Measurements from ENCODE around the gene CYP19A1.
"Not testable (repeated sequence)": the region's sequence is repeated elsewhere in the genome, so short reads cannot be mapped to it uniquely, and the experiment has no call there.

Gene CYP19A1

DNA sequence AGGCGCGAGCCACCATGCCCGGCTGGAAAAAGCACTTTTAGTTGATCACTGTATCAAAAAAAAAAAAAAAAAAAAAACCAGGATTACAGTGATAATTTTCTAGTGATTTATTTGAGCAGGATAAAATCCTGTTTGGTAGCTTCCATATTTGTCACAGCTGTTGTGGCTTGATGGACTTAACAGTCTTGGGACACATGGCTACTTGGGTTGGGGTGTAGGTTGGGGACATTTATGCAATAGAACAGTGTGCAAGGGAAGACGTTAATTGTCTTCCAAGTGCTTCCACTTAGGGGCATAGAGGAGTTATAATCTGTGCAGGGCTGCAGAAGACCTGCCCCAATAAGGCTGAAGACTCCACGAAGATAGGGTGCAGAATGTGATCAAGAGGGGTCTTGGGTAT, 136.8 kb downstream of the CYP19A1 start:
- no peak for DNase-seq

DNA sequence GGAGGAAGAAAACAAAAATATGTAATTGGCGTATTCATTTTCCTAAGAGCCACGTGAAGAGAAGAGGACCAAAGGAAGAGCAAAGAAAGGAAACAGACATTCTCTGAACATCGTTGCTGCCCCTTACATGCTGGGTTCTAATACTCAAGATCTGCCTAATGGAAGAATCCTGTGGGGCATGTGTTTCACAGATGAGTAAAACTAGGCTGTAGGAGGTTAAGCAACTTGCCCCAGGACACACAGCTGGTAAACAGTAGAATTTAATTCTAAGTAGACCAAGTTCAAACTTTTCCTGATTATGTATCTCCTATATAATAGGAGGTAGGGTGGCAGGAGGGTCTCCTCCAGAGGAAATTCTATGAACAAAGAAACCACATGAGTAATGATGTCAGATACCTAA, 137.6 kb downstream of the CYP19A1 start:
- no peak for DNase-seq

DNA sequence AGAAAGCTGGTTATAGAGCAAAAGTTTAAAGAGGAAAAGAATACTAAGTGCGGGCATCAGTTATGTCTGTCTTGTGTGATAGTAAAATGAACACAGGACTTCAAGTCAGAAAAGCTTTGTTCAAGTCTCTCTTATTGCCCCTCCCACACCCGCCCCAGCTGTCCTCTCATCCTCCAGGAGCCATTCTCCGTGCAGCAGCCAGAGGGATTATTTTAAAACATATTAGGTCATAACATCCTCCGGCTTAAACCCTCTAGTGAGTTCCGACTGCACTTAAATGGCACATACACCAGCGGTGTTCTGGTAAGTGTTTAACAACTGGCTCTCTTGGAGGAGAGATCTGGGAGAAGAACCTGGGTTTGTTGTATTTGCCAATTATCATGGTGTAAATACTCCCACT, 138.9 kb downstream of the CYP19A1 start:
- DNase-seq, result no peak

GRCh38 chr15:51198701-51199232, 139.6 kb downstream of the CYP19A1 start:
- DNase-seq, result no peak

- DNase-seq, result no peak
These were observed 142.9 kb downstream of the CYP19A1 start for GRCh38 chr15:51195459-51195858.

- no peak for DNase-seq
These were observed 144.4 kb downstream of the CYP19A1 start for GRCh38 chr15:51193979-51194378.

GRCh38 chr15:51193526-51193925, 144.9 kb downstream of the CYP19A1 start:
- no peak for DNase-seq

DNA sequence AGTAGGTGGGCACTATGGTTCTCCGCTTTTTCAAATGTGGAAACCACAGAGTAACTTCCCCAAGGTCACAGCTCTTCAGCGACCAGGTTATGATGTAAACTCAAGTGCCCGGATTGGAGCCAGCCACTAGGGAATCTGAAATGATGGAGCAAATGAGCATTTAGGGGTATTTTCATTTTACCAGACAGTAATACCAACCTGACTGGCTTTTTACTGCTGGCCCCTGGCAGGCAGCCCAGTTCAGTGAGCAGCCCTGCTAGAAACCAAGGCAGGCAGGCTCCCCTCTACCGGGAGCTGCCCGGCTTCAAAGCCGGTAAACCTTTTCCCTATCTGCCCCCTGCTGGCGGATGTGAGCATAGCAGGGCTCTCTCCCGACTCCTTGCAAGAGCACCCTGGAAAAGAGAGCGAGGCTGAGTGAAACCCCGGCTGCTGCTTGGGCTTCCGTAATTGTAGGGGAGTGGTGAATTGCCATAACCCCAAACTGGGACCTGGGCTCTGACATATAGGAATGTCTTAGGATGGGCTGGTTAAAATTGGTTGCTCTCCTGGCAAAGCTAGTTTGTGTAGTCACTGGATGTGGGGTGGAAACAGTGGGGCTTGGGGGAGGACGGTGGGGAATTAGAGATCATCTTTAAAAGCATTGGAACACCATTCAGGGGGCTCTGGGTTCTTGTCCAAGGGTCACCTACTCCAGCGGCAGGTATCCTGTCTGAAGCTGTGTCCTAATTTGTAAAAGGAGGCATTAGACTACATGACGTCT, 145.7 kb downstream of the CYP19A1 start:
- DNase-seq, result no peak

DNA sequence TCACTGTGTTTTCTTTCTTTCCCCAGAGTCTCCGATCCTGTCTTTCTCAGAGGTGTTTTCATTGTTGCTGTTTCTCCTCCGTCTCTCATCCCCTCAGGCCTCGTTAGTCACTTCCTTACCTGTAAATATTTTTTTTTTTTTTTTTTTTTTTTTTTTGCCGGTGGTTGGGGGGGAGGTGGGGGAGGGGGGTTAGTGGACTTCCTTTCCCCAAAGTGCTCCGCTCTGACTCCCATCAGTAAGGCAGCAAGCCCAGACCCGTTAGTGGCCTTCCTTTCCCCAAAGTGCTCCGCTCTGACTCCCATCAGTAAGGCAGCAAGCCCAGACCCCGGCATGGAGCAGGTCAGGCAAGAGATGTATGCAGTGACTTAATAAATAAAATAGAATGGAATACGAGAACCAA, 146.6 kb downstream of the CYP19A1 start:
- DNase-seq, result no peak

GRCh38 chr15:51191072-51191670, 147.2 kb downstream of the CYP19A1 start:
- no peak for DNase-seq

- no peak for DNase-seq
These were observed 147.8 kb downstream of the CYP19A1 start for GRCh38 chr15:51190424-51191068.

DNA sequence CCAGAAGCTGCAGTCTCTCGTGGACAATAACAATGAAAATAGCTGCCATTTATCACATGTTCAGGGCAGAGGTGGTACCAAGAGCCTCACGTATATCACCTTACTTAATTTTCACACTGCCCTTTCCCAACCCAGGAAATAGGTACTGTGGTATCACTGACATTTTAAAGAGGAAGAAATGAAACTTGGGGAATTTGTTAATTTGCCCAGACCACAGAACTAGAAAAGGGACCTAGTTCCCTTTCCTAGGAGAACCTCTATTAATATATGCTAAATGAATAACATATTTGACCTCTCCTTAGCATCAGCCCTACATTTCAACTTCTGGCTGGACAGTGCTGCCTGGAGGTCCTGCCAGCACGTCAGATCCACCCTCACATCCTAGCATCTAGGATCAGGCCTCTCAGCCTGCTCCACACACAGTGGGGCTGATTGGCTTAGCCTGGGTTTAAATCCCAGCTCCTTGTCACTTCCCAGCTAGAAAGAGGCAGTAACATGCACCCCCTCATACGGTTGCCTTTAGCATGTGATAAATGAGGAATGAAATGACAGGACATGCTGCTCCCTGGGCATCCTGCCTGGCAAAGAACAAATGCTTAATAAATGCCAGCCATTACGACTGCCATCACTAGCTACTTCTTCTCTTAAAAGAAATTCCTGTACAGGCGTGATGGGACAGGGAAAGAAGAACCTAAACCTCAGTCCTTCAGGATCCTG, 148.6 kb downstream of the CYP19A1 start:
- no peak for DNase-seq

- not testable (repeated sequence) for DNase-seq
These were observed 149.6 kb downstream of the CYP19A1 start for GRCh38 chr15:51188791-51189190.

GRCh38 chr15:51186891-51187290, 151.5 kb downstream of the CYP19A1 start:
- DNase-seq, result no peak

DNA sequence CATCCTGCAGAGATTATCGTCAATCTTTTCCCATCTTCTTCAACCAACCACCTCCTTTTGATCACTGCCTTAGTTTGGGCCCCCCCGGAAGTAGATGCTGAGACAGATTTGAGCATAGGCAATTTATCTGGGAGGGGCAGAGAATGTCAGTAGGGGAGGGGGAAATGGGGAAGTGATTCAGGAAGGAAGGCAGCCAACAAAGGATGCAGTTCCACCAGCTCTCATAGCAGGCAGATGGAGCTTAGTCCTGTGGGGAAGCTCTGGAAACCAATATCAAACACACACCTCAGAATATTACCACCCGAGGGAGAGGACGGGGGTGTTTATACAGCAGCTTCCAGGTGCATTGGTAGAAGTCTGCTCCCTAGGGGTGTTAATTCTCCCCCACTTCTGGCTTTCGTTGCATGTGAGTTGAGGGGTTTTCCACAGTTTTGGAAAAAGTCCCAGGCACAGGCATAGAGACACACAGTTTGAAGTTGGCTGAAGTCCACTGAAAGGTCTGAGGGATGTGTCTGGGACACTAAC, 152.2 kb downstream of the CYP19A1 start:
- no peak for DNase-seq

- no peak for DNase-seq
These were observed 152.9 kb downstream of the CYP19A1 start for GRCh38 chr15:51185213-51186159.

DNA sequence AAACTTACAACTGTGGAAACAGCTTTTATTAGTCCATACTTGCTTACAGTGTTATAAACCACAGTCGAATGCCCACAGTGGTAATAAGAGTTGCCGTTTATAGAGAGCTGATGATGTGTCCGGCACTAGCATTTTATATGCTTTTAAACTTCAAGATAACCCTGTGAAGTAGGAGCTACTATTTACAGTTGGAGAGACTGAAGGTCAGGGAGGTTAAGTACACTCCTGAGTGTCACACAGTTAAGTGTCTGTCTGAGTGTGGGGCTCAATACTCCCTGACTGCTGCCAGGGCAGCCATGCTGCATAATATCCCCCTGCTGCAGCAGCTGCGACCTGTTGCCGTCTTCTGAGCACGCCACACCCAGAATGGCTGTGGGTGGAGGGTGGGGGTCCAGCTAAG, 153.8 kb downstream of the CYP19A1 start:
- no peak for DNase-seq

- DNase-seq, result no peak
These were observed 155.3 kb downstream of the CYP19A1 start for GRCh38 chr15:51183076-51183475.

GRCh38 chr15:51181905-51182304, 156.5 kb downstream of the CYP19A1 start:
- no peak for DNase-seq

DNA sequence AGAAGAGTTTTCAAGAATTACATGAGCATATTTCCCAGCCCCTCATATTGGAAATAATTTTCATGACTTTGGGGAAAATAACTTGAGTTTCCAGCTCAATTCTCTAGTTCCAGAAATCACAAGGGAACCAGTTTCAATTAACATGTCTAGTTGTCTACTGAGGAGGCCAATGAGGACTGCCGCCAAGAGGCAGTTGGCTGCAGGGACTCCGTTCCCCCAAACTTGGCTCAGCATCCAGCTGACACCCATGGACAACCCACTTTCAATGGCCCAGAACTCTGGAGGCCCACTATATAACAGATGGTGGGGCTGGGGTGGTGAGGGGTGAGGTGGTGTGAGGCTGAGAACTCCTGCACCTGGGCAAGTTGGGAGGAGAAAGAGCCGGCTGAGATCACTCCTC, 157.2 kb downstream of the CYP19A1 start:
- no peak for DNase-seq

GRCh38 chr15:51180534-51180933, 157.9 kb downstream of the CYP19A1 start:
- no peak for DNase-seq

DNA sequence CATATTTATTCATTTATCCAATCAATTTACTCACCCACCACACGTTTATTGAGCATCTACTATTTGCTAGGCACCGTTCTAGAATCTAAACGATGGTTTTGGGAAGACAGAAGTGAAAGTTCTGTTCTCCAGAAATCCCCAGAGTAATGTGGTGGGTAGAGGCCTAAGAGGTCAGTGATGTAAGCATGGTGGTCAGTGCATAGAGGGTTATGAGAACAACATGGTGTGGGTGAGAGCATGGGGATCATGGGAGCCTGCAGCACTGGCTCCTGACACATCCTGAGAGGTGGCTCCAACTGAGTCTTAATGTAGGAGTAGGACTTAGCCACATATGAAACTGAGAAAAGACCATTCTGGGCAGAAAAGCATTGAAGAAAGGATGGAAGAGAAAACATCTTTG, 158.4 kb downstream of the CYP19A1 start:
- no peak for DNase-seq

Data from NCI-H187 treated with DMSO at 0.1 percent for 48 hours (cell line).